A549 (cell line): ENCODE results near the gene RIC1. TPM values are rescaled to one million over a fixed set of nuclear protein-coding genes. Genes with fewer than 3 reads are reported as not detected.

Experiments
- ATAC-seq, 2 experiments: fragments of 200-7000 bp in 1 of 2; fragments of >200 bp in 1 of 2; cut with Nextera tagmentation in 1 of 2; cut with Tn5 transposase in 1 of 2; 3 replicates each; pipeline versions ENCODE4 v1.8.0 to v1.9.1; 2018 to 2020; ENCODE audit warnings: mild to moderate bottlenecking in 1 of 2, moderate library complexity in 1 of 2
- CTCF ChIA-PET: fragments of 300-600 bp; sonication (Branson Sonifier 250); formaldehyde crosslinking; extraction: SDS; loops from one replicate; lab custom pipeline; 2021; ENCODE audit warnings: antibody characterized with exemption, inconsistent platforms; lab: Yijun Ruan, JAX
- POLR2A ChIA-PET: fragments of 350-600 bp; formaldehyde crosslinking; extraction: SDS; loops from one replicate; lab custom pipeline; 2021; ENCODE audit warnings: antibody characterized with exemption, inconsistent platforms; lab: Yijun Ruan, JAX
- DNase-seq, 2 experiments: peaks; one replicate each; pipeline versions ENCODE4 v3.0.0 to v3.0.0-alpha.2; 2011 to 2016; ENCODE audit warnings: low read depth in 1 of 2, low spot score in 1 of 2
- FAIRE-seq: peaks from 2 replicates; lab custom pipeline; 2011; peaks lifted over from hg19 to GRCh38; lab: Jason Lieb, UNC
- H3K27ac ChIP-seq, 2 experiments: fragments of >200 bp; sonication (Bioruptor Twin); formaldehyde crosslinking; 3 replicates each; pipeline ENCODE4 v1.5.1; 2016 to 2017
- H3K4me1 ChIP-seq: fragments of >200 bp; sonication (Bioruptor Twin); formaldehyde crosslinking; 3 replicates; pipeline ENCODE4 v1.6.1; 2016
- H3K4me2 ChIP-seq: fragments of >200 bp; sonication (Bioruptor Twin); formaldehyde crosslinking; 3 replicates; pipeline ENCODE4 v1.6.1; 2016
- H3K4me3 ChIP-seq: fragments of >200 bp; sonication (Bioruptor Twin); formaldehyde crosslinking; 3 replicates; pipeline ENCODE4 v1.5.1; 2016
- H3K9me3 ChIP-seq: fragments of >200 bp; sonication (Bioruptor Twin); formaldehyde crosslinking; 3 replicates; pipeline ENCODE4 v1.6.1; 2016
- CBX8 ChIP-seq: fragments of 200-600 bp; sonication (generic); IDR thresholded peaks from 2 replicates; pipeline ENCODE4 v1.6.1; 2016
- CHD4 ChIP-seq: fragments of 200-600 bp; sonication (generic); IDR thresholded peaks from 2 replicates; pipeline ENCODE4 v1.6.1; 2016; ENCODE audit warnings: antibody characterized with exemption, mild to moderate bottlenecking, borderline replicate concordance
- E2F6 ChIP-seq: IDR thresholded peaks from 2 replicates; pipeline ENCODE4 v1.6.1; 2012; ENCODE audit warnings: low read depth, borderline replicate concordance
- EHMT2 ChIP-seq: fragments of 200-600 bp; sonication (generic); IDR thresholded peaks from 2 replicates; pipeline ENCODE4 v1.6.1; 2016; ENCODE audit warnings: antibody characterized with exemption, low read depth, mild to moderate bottlenecking, moderate library complexity
- HDAC2 ChIP-seq: fragments of 200-600 bp; sonication (generic); IDR thresholded peaks from 2 replicates; pipeline ENCODE4 v1.6.1; 2016
- HOXB13 ChIP-seq: fragments of 250-450 bp; sonication (Bioruptor Pico); IDR thresholded peaks from 2 replicates; pipeline ENCODE4 v1.5.0; 2020; ENCODE audit warnings: low read depth, mild to moderate bottlenecking, moderate library complexity
- KDM5A ChIP-seq: fragments of 200-600 bp; sonication (generic); IDR thresholded peaks from 2 replicates; pipeline ENCODE4 v1.6.1; 2016; ENCODE audit warnings: antibody characterized with exemption, mild to moderate bottlenecking
- MAFK ChIP-seq: fragments of 450-650 bp; IDR thresholded peaks from 2 replicates; pipeline ENCODE4 v1.6.1; 2014; ENCODE audit not compliant: partially characterized antibody
- MAX ChIP-seq: IDR thresholded peaks from 2 replicates; pipeline ENCODE4 v1.6.1; 2012
- MYC ChIP-seq: IDR thresholded peaks from 2 replicates; pipeline ENCODE4 v1.6.1; 2012; ENCODE audit warnings: mild to moderate bottlenecking, inconsistent platforms, low read length, improper control_type of control experiment, borderline replicate concordance
- NPAS2 ChIP-seq: fragments of 250-450 bp; sonication (Bioruptor Pico); IDR thresholded peaks from 2 replicates; pipeline ENCODE4 v1.8.0; 2022; ENCODE audit warnings: mild to moderate bottlenecking, moderate library complexity, borderline replicate concordance
- NR3C1 ChIP-seq: fragments of >200 bp; sonication (Bioruptor Twin); formaldehyde crosslinking; IDR thresholded peaks from 3 replicates; pipeline ENCODE4 v1.6.1; 2017
- POLR2A ChIP-seq: IDR thresholded peaks from 2 replicates; pipeline ENCODE4 v1.6.1; 2012; ENCODE audit warnings: mild to moderate bottlenecking, low read length
- POLR2AphosphoS2 ChIP-seq: conservative IDR thresholded peaks from 2 replicates; pipeline ENCODE4 v1.6.1; 2012; ENCODE audit warnings: low read length, improper control_type of control experiment, inconsistent platforms
- RFX5 ChIP-seq: fragments of 450-650 bp; IDR thresholded peaks from 2 replicates; pipeline ENCODE4 v1.7.1; 2014; ENCODE audit warnings: antibody characterized with exemption, mild to moderate bottlenecking, moderate library complexity
- TFCP2L1 ChIP-seq: fragments of 250-450 bp; sonication (Bioruptor Pico); IDR thresholded peaks from 2 replicates; pipeline ENCODE4 v1.5.0; 2021; ENCODE audit warnings: mild to moderate bottlenecking
- ZNF302 ChIP-seq: fragments of 250-450 bp; sonication (Bioruptor Pico); IDR thresholded peaks from 2 replicates; pipeline ENCODE4 v1.9.0; 2021; ENCODE audit warnings: inconsistent platforms, mild to moderate bottlenecking, moderate library complexity
- WGBS: methylation state at CpG from one replicate; pipeline ENCODE4 v1.1.6; 2017; ENCODE audit errors: missing lambda C conversion rate; 5-methylcytosine and 5-hydroxymethylcytosine counted together
- polyA plus RNA-seq, 4 experiments: library from polyadenylated mRNA; depleted of rRNA in 3 of 4; stranded (reverse); fragments of >200 nt; fragmentation: RNase III in 1 of 4; extraction: RNeasy Plus Mini Kit Qiagen cat#74134 plus additional on column Dnase treatment in 1 of 4; gene quantifications; 2 replicates in 3 of 4; 3 replicates in 1 of 4; pipeline ENCODE4 v1.2.3, GENCODE V29; 2011 to 2017

RIC1 gene
- polyA plus RNA-seq, 2 of the 4 experiments (the other 2 are of a cell fraction): 10.7 to 26.8 TPM

GRCh38 chr9:5820425-5820824, 191.5 kb downstream of the RIC1 start:
- no peak overlapping the region for H3K4me2 ChIP-seq
- H3K9me3 ChIP-seq: no peaks in the 10 kb centered on the region
- no peak for ATAC-seq
- H3K4me1 ChIP-seq: peaks cover 32% of the 10 kb centered on the region
- CTCF ChIA-PET: interaction anchor here (0.6 to 3.6 kb wide), 3 partner anchors 9 to 65 kb away, joined by 3 to 31 read pairs (median 5); partner anchors contain the start of gene ERMP1
- no peak overlapping the region for H3K27ac ChIP-seq
- WGBS: 97% methylated on average over 1 of the region's 1 CpG
- TF ChIP-seq NPAS2 (CRISPR knock-in tag) (no peak), CHD4 (no peak), NR3C1 (no peak), MAFK (peak; percentile 37), RFX5 (no peak)
- no peak for FAIRE-seq
- no peak overlapping the region for H3K4me3 ChIP-seq
- POLR2A ChIA-PET: interaction anchor here (1.1 kb wide), 1 partner anchor 188 kb away, joined by 5 read pairs; a partner anchor contains a TSS
- DNase-seq: no peak

GRCh38 chr9:5825223-5825622, 196.3 kb downstream of the RIC1 start:
- ATAC-seq (no peak), DNase-seq (no peak), FAIRE-seq (no peak)
- Histone ChIP-seq H3K27ac (no peak overlapping the region), H3K4me2 (no peak overlapping the region), H3K4me3 (no peak overlapping the region), H3K9me3 (no peaks in the 10 kb centered on the region)
- CTCF ChIA-PET: interaction anchor here (0.8 to 2.1 kb wide), 7 partner anchors 8 to 62 kb away, joined by 3 to 12 read pairs (median 3); partner anchors contain the start of gene ERMP1
- no peak for TF ChIP-seq E2F6
- no peak for TF ChIP-seq ZNF302 (CRISPR knock-in tag)
- no peak for TF ChIP-seq TFCP2L1 (CRISPR knock-in tag)
- no peak for TF ChIP-seq KDM5A
- no peak for TF ChIP-seq CBX8
- TF ChIP-seq POLR2AphosphoS2: no peak
- no peak for TF ChIP-seq HOXB13 (CRISPR knock-in tag)
- TF ChIP-seq EHMT2: no peak
- no peak for TF ChIP-seq HDAC2
- no peak for TF ChIP-seq POLR2A
- TF ChIP-seq CHD4: no peak
- no peak for TF ChIP-seq MYC
- no peak for TF ChIP-seq MAFK
- TF ChIP-seq MAX: no peak
- TF ChIP-seq, all 56 proteins: peak for 0
- no peaks in the 10 kb centered on the region for H3K4me1 ChIP-seq
- POLR2A ChIA-PET: no interaction called here
- WGBS: 89% methylated on average over 1 of the region's 1 CpG

Other genes with a start within 250 kb of the RIC1 start
- gene PLGRKT, start 191.2 kb upstream of the RIC1 start, polyA plus RNA-seq (2011; rRNA removed): 22.4 and 37.7 TPM in 2 replicates
- gene PLGRKT, start 191.2 kb upstream of the RIC1 start, polyA plus RNA-seq (2017; fragmentation: RNase III; extraction: RNeasy Plus Mini Kit Qiagen cat#74134 plus additional on column Dnase treatment): 24.3 to 26.8 TPM (median 25.1 TPM) in 3 replicates
- 6.4 and 6.8 TPM in 2 replicates for gene CD274, start 178.6 kb upstream of the RIC1 start, polyA plus RNA-seq (2011; rRNA removed)
- 3.0 to 3.4 TPM (median 3.2 TPM) in 3 replicates for gene CD274, start 178.6 kb upstream of the RIC1 start, polyA plus RNA-seq (2017; fragmentation: RNase III; extraction: RNeasy Plus Mini Kit Qiagen cat#74134 plus additional on column Dnase treatment)
- gene PDCD1LG2, start 118.6 kb upstream of the RIC1 start, polyA plus RNA-seq (2011; rRNA removed): 0.46 and 0.53 TPM in 2 replicates
- 0.53 to 0.82 TPM (median 0.79 TPM) in 3 replicates for gene PDCD1LG2, start 118.6 kb upstream of the RIC1 start, polyA plus RNA-seq (2017; fragmentation: RNase III; extraction: RNeasy Plus Mini Kit Qiagen cat#74134 plus additional on column Dnase treatment)
- 53.4 and 66.1 TPM in 2 replicates for gene ERMP1, start 204.0 kb downstream of the RIC1 start, polyA plus RNA-seq (2011; rRNA removed)
- gene ERMP1, start 204.0 kb downstream of the RIC1 start, polyA plus RNA-seq (2017; fragmentation: RNase III; extraction: RNeasy Plus Mini Kit Qiagen cat#74134 plus additional on column Dnase treatment): 22.4 to 27.4 TPM (median 22.5 TPM) in 3 replicates